Measurements from ENCODE around the gene MYO10.

DNA sequence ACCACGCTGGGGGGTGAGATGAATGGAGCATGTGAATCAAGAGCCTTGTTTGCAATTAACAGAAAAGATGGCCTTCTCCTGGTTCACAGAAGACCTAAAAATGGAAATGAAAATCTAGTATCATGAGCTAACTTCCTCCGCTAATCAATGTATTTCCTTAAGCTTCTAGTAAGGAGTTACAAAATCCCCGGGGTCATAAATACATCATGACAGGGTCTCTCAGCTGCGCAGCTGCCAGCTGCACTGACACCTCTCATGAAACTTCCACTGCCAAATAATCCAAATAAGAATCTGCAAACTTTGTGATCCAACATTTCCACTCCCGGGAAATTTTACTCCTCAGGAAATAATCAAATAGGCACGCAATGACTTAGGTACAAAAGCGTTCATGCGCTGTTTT is 11.9 kb downstream of the MYO10 start:
- TF ChIP-seq EP300 (IDR thresholded peaks at IDR 0.05) = no peak
- no peak for TF ChIP-seq CTCF (IDR thresholded peaks at IDR 0.05)
